A172 (cell line): ENCODE measurements around the gene SIK3. TPM values are rescaled to one million over a fixed set of nuclear protein-coding genes. Genes with fewer than 3 reads are reported as not detected.

Experiments used
- DNase-seq: peaks from one replicate; pipeline ENCODE4 v3.0.0-alpha.2; 2015; ENCODE audit warnings: low spot score
- total RNA-seq: library from RNA; depleted of rRNA; stranded (reverse); fragments of >200 nt; shearing (Covaris generic); gene quantifications from 2 replicates; pipeline ENCODE4 v1.2.3, GENCODE V29; 2014

Gene SIK3
- total RNA-seq, 1 experiment from 2014 or later: 6.9 TPM

GRCh38 chr11:117110294-117110950, 12.2 kb upstream of the SIK3 start:
- no peak for DNase-seq

GRCh38 chr11:117107701-117108590, 9.7 kb upstream of the SIK3 start:
- no peak for DNase-seq

- DNase-seq: no peak
Measured at GRCh38 chr11:117100556-117100955, 2.3 kb upstream of the SIK3 start.

GRCh38 chr11:117099696-117100095, 1.5 kb upstream of the SIK3 start:
- no peak for DNase-seq

GRCh38 chr11:117097389-117098268, 599 bp downstream of the SIK3 start:
- DNase-seq: no peak

GRCh38 chr11:117097014-117097388, 1.2 kb downstream of the SIK3 start:
- DNase-seq: no peak

- no peak for DNase-seq
Measured at GRCh38 chr11:117096201-117096991, 1.8 kb downstream of the SIK3 start.

GRCh38 chr11:117095284-117096161, 2.7 kb downstream of the SIK3 start:
- DNase-seq: no peak

GRCh38 chr11:117094776-117095175, 3.5 kb downstream of the SIK3 start:
- no peak for DNase-seq

GRCh38 chr11:117092951-117093590, 5.2 kb downstream of the SIK3 start:
- no peak for DNase-seq

- no peak for DNase-seq
Measured at GRCh38 chr11:117091753-117092477, 6.3 kb downstream of the SIK3 start.

- no peak for DNase-seq
Measured at GRCh38 chr11:117090111-117090706, 8.0 kb downstream of the SIK3 start.

- no peak for DNase-seq
Measured at GRCh38 chr11:117089685-117090084, 8.5 kb downstream of the SIK3 start.

- no peak for DNase-seq
Measured at GRCh38 chr11:117087446-117087845, 10.8 kb downstream of the SIK3 start.

GRCh38 chr11:117084992-117085391, 13.2 kb downstream of the SIK3 start:
- no peak for DNase-seq

GRCh38 chr11:117083011-117083935, 15.0 kb downstream of the SIK3 start:
- DNase-seq: no peak

- no peak for DNase-seq
Measured at GRCh38 chr11:117081908-117082307, 16.3 kb downstream of the SIK3 start.

- DNase-seq: no peak
Measured at GRCh38 chr11:117080370-117080769, 17.9 kb downstream of the SIK3 start.
